ENCODE results near the gene FKBP4. TPM values are rescaled to one million over a fixed set of nuclear protein-coding genes. Genes with fewer than 3 reads are reported as not detected.

FKBP4 gene
- total RNA-seq, 1 donor = 51.8 TPM

DNA sequence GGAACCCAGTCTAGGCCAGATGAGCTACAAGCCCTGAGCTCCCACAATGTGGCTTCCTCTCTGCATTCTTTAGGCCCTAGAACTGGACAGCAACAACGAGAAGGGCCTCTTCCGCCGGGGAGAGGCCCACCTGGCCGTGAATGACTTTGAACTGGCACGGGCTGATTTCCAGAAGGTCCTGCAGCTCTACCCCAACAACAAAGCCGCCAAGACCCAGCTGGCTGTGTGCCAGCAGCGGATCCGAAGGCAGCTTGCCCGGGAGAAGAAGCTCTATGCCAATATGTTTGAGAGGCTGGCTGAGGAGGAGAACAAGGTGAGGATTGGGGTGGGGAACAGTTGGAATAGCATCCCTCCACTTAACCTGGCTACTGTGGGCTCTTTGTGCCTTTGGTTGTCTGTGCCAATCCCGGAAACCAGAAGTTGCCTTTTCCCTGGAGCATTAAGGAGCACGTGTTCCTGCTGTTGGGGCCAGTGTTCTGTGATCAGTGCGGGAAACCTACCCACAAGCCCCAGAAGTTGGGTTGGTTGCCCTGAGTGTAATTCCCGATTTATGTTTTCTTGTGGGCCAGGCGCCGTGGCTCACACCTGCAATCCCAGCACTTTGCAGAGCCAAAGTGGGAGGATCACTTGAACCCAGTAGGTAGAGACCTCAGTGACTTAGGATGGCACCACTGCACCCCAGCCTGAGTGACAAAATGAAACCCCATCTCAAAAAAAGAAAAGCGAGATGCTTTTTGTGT is 6.4 kb downstream of the FKBP4 start:
- no peak overlapping the region for H3K4me3 ChIP-seq (ENCODE audit: low read depth, low read length)
- no peak for TF ChIP-seq CTCF (IDR thresholded peaks at IDR 0.05; ENCODE audit: insufficient read depth, low read depth, low read length)
- DNase-seq (ENCODE audit: low read depth) = no peak

- TF ChIP-seq CTCF (IDR thresholded peaks at IDR 0.05; ENCODE audit: insufficient read depth, low read depth, low read length) = no peak
- DNase-seq (ENCODE audit: low read depth) = peak; percentile 64
- H3K4me3 ChIP-seq (ENCODE audit: low read depth, low read length) = peak overlapping the region; percentile 2
Measured at GRCh38 chr12:2803635-2804392, 9.0 kb downstream of the FKBP4 start.

DNA sequence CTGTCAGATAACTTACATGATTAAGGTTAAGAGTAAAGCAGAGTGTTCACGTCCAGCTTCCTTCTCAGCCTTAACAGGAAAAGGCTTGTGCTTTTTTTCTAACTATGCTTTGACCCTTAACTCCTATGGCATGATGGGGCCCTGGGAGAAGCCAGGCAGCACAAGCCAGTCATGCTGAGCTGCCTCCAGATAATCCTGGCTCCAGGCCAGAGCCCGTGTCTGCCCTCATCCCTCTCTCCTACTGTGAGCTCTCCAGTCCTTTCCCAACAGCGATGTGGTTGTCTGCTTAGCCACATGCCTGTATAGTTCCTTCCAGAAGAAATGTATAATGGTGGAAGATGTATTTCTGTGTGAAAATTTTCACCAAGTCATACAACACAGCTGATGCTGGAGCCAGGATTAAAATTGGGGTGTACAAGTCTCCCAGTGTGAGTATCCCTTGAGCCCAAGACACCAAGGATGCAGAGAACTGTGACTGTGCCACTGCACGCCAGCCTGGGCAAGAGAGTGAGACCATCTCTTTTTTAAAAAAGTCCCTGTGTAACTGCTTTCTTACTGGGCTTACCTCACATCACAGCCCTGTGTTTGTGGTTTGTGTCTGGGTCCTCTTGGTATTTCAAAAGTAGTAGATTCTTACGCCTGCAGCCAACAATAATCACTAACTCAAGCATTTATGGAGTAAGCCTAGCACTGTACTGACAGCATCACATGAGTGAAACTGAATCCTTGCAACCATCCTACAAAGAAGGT is 9.8 kb downstream of the FKBP4 start:
- peak; percentile 92 for DNase-seq (ENCODE audit: low read depth)
- peak overlapping the region; percentile 10 for H3K4me3 ChIP-seq (ENCODE audit: low read depth, low read length)
- no peak for TF ChIP-seq CTCF (IDR thresholded peaks at IDR 0.05; ENCODE audit: insufficient read depth, low read depth, low read length)

DNA sequence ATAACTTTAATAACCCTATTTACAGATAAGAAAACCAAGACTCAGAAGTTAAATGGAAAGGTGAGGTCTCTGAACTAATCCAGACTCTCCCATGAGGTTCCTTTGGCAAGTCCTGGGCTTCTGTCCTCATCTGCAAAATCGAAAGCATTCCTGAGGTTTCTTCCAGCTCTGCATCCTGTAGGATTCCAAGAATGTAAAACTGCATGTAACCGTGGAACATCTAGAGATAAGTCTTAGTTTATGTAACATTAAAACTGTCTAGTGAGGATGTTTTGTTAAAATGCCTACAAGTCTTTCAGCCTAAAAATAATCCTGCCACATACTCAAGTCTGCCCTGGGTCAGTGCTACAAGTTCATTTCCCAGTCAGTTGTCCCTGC is 10.4 kb downstream of the FKBP4 start:
- H3K4me3 ChIP-seq (ENCODE audit: low read depth, low read length) = peak overlapping the region; percentile 10
- TF ChIP-seq CTCF (IDR thresholded peaks at IDR 0.05; ENCODE audit: insufficient read depth, low read depth, low read length) = no peak
- peak; percentile 94 for DNase-seq (ENCODE audit: low read depth)

GRCh38 chr12:2806700-2807099 is 11.9 kb downstream of the FKBP4 start:
- no peak for DNase-seq (ENCODE audit: low read depth)
- no peak overlapping the region for H3K4me3 ChIP-seq (ENCODE audit: low read depth, low read length)
- no peak for TF ChIP-seq CTCF (IDR thresholded peaks at IDR 0.05; ENCODE audit: insufficient read depth, low read depth, low read length)

- no peak for TF ChIP-seq CTCF (IDR thresholded peaks at IDR 0.05; ENCODE audit: insufficient read depth, low read depth, low read length)
- DNase-seq (ENCODE audit: low read depth) = no peak
- H3K4me3 ChIP-seq (ENCODE audit: low read depth, low read length) = peak overlapping the region; percentile 86
Measured at GRCh38 chr12:2811801-2812200, 17.0 kb downstream of the FKBP4 start.

Data from fibroblast of villous mesenchyme (primary cell).